ENCODE measurements around the gene PROK1.

PROK1 gene

DNA sequence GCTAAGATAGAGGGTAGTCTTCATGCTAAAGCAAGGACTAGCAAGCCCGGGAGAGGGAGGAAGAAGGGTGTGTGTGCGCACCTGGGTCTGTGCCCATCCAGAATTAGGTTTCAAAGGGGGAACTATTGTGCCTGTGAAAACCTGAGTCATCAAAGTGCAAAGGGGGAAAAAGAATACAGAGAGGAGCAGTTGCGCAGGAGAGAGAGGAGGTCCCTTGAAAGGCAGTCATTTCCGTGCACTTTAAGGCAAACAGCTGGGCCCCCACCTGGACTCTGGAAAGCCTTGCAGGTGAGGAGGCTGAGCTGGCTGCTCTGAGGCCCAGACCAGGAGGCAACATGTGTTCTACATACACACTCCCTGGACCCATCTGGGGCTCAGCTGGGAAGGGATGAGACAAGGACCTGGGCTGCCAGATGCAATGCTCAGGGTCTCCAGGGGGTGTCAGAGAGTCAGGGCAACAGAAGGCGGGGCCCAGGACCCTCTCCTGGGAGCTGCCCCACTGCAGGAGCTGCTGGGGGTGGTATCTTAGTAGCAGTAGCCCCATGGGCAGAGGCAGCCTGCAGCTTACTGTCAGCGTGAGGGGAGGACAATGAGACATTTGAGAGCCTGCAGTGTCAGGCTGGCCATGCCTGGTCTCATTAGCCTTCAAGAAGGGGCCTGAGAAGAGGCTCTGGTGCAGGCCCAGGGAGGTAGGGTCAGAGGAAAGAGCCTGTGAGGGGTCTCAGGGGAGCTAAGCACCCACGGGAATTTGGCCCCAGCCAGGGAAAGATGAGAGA lies 14.3 kb downstream of the PROK1 start:
- no peak for DNase-seq (ENCODE audit: low read depth)

DNA sequence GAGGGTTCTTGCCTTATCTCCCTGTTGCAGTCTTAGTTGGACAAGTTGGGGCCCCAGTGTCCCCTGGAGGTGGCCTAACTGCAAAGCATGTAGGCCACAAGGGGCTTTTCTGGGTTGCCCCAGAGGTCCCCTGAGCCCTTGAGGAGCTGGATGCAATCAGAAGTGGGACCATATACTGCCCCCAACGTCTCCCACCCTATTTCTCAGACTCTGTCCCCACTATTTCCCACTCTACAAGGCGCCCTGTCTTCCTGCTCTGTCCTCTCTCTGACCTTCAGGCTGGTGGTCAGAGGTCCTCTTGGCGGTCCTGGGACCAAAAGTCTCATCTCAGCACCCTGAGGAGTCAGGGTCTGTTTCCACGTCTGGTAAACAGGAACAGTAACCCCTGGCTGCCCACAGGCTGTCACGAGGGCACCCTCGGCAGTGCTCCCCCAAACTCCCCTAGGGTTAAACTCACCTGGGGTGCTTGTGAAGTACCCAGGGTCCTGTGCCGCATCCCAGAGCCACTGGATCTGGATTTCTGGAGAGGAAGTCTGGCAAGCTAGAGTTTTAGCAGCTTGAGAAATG lies 14.9 kb downstream of the PROK1 start:
- DNase-seq (ENCODE audit: low read depth), result no peak

DNA sequence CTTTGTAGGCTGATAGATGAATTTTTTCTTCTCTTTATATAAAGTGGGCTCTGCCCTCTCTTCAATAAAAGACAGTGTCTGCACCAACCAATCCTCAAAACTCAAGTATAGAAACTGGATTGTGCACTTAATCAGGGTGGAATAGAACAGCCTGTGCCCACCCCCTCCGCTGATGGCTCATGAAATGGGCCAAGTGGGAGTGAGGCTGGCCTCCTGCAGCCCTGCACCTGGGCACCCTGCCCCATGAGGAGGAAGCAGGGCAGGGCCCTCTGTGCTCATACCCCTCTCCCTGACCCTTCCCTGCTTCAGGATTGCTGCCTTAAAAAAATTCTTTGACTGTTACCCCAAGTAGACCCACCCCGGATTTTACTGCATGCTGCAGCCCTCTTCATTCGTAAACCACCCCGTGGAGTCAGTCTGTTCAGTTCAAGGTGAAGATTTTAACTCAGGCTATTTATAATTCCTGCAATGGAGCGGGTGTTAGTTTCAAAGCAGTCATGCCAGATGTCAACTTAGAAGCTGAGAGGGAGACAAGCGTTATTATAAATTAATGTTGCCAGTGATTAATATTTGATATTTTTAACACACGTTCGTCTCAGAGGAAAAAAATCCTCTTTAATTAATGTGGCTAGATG lies 15.8 kb downstream of the PROK1 start:
- DNase-seq (ENCODE audit: low read depth), result no peak

DNA sequence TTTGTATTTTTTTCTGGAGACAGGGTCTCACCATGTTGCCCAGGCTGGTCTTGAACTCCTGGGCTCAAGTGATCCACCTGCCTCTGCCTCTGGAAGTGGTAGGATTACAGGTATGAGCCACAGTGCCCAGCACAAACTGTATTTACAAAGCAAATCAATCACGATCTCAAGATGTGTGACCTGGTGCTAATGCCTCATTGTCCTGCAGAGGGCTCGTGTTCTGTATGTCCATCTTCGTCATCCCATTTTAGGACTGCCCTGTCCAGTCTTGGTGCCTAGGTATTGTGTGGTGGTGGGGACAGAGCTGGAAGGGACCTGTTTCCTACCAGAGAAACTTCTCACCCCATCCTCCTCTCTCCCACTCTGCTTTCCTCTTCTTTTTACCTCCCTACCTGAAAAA lies 20.2 kb downstream of the PROK1 start:
- DNase-seq (ENCODE audit: low read depth), result no peak

DNA sequence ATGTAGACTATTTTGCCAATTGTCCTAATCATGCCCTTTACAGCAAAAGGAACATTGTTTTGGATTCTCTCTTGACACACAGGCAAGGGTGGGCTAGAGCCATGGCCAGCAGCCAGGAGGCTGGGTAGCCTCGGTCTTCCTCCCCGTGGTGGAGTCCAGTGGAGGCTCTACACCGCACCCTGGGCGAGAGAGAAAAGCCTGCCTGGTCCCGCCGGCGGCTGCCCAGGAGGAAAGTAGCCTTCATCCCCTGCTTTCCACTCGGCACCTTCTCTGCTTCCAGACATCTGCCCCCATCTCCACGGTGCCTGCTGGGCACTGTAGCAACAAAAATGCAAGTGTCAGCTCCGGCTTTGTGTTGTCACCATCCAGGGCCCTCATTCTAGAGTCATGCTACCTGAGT lies 21.6 kb downstream of the PROK1 start:
- no peak for DNase-seq (ENCODE audit: low read depth)

DNA sequence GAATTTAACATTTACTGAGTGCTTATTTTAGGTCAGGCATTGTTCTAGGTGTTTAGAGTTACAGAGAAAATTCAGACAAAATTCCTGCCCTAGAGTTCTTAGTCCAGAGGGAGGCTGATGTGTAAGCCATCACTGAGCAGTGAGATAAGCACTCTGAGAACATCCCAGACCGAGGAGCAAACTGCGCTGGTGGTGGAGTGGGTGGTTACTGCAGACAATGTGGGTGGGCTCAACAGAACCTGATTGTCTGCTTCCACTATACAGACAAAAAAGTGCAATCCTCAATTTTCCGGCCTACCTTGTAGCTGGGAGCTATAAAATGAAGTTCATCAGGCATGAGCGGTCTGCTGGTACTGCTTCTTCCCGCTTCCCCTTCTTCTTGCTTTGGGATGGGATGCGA lies 23.5 kb downstream of the PROK1 start:
- no peak for DNase-seq (ENCODE audit: low read depth)

DNA sequence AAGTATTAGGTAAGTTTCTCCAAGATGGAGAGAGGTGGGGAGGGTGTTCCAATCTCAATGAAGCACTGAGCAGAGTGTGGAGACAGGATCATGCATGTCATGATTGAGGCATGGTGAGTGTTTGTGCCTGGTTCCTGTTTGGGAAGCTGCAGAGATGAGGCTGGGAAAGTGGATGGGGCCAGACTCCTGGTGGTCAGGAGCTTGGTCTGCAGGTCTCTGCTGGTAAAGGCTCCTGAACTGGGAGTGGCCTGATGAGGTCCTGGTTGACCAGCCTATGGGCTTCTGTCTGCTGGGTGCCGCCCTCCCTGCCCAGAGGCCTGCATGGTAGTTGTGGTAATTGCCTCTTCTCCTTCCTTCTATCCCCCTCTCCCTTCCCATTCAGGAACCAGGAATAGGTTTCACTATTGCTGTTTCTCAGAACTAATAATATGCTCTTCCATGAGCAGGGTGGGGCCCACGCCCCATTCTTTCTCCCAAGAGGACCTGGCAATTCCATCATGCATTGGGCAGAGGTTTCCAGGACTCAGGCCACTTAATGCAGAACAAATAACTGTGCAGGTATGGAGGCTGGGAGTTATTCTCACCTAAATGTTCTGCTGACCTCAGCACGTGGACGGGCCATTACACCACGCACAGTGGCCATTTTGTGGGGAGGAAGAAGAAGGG lies 24.5 kb downstream of the PROK1 start:
- no peak for DNase-seq (ENCODE audit: low read depth)

DNA sequence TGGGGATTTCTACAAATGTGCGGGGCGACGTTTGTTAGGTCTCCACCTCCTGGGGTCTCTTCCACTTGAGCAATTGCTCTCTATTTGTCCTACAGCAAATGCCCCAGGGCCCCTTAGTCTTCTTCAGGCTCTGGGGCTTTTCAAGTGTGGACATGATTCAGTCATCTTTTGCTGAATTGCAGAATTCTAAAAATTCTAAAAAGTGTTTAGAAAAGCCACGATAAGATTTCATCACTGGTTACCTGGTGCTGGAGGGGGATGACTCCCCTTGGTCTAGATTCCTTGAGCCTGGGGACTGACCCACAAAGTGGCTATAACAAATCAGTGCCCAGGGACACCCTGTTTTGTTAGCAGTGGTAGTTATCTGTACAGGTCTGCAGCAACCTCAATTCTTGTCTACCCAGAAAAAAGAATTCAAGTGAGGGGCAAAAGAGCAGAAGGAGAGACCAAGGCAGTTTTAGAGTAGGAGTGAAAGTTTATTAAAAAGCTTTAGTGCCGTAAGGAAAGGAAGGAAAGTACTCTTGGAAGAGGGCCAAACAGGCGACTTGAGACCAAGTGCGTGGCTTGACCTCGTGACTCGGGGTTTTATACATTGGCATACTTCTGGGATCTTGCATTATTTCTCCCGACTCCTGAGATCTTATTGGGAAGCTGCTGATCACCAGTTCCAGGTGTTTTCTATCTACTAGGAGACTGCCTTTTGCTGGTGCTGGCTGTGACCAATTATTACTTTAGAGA lies 25.2 kb downstream of the PROK1 start:
- DNase-seq (ENCODE audit: low read depth), result no peak

DNA sequence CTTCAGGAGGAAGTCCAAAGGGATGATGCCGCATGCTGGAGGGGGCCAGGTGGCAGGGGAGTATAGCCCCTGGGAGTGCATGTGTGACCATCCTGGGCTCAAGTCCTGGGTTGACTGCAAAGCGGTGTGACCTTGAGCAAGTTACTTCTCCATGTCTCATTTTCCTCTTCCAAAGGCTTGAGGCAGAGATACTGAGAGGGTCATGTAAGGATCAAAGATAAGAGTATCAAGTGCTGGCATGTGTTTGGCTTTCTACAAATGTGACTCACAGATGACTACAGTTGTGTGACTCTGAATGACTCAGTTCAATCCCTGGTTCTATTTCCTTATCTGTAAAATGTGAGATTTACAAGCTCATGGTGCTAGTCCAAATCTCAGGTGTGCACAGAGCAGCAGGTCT lies 26.1 kb downstream of the PROK1 start:
- no peak for DNase-seq (ENCODE audit: low read depth)

DNA sequence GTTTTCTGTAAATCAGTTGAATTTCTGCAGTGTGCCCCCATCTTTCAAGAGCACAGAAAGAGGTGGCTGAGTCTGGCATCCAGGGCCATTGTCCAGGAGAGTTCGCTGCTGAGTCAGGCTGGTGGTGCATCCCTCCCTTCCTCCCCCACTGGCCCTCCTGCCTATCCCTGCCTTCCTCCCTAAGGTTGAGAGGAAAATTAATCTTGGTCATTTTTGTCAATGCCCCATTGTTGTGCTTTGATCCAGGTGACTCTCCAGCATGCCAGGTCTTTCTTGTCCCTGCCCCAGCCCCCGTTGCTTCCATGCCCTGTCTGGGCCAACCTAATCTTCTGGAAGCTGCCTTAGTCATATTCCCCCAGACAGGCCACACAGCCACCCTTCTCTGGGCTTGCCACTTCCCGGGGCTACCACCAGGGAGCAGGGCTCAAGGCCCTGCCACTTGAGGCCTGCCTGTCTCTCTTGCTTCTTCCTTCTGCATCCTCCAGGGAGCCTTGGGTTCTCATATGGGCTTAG lies 26.6 kb downstream of the PROK1 start:
- no peak for DNase-seq (ENCODE audit: low read depth)

DNA sequence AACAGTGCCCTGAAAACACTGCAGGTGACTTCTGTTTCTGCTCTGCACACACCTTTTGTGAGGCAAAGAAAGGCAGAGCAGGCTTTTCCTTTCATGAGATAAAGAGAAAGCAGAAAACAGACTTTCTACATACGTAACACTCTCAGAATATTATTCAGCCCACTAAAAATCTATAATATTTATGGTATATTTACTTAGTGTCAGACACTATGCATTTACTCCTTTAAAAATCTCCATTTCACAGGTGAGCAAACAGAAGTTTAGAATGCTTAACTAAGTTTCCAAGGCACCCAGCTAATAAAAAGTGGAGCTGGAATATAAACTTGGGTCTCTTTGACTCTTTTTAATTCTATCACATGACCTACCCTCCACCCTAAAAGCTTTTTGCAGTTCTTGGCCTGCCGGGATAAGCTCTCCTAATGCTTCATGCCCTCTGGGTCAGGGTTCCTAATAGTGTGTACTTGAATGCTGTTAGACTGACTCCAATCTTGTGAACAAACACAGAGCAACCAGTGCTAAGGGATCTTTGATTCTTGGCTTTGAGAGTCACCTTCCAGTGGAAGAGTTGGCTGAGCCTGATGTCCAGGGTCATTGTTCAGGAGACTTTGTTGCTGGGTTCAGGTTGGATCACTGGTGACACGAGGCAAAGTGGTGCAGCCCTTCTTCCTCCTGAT lies 27.2 kb downstream of the PROK1 start:
- DNase-seq (ENCODE audit: low read depth), result no peak

DNA sequence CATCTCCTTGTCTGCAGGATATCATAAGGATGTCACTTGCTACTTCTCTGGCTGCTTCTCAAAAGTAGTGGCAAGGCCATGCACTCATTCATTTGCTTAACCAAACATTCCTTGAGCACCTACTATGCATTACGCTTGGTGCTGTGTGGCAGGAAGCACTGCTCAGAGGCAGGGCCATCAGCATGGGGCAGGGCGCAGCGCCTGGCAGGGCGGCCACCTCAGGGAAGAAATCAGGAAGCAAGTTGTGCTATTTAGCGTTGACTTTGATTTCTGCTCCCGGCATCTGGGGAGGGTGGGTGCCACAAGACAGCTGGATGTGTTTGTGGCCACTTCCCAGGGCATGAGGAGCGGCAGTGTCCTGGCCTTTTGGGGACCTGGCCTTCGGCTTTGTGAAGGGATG lies 27.9 kb downstream of the PROK1 start:
- DNase-seq (ENCODE audit: low read depth), result no peak

DNA sequence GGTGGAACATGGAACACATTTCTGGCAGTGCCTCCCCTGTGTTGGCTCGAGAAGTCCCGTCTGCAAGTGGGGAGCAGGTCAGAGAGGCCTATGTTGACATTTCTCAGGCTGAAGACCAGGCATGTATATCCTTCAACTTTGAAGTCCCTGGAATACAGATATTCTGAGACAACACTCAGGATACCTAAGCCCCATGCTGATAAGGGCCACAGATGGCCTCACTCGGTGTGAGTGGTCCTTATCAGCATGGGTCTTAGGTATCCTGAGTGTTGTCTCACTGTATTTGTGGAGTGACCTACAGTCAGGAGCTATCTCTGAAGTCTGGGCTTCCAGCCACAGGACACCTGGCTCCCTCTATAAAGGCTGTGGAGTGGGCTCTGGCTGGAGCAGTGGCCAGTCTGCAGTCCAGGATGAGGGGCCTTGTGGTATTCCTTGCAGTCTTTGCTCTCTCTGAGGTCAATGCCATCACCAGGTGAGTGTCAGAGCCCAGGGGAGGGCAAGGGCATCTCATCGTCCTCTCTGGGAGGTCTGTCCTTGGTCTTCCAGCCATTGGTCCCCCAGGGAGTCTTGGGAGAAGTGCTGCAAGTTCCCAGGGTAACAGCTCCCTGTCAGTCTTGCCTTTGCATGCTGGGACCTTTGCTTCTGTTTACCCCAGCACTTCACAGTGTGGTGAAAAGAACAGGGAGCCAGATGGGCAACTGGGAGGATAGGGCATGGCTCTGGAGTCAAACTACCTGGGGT lies 29.6 kb downstream of the PROK1 start:
- no peak for DNase-seq (ENCODE audit: low read depth)

DNA sequence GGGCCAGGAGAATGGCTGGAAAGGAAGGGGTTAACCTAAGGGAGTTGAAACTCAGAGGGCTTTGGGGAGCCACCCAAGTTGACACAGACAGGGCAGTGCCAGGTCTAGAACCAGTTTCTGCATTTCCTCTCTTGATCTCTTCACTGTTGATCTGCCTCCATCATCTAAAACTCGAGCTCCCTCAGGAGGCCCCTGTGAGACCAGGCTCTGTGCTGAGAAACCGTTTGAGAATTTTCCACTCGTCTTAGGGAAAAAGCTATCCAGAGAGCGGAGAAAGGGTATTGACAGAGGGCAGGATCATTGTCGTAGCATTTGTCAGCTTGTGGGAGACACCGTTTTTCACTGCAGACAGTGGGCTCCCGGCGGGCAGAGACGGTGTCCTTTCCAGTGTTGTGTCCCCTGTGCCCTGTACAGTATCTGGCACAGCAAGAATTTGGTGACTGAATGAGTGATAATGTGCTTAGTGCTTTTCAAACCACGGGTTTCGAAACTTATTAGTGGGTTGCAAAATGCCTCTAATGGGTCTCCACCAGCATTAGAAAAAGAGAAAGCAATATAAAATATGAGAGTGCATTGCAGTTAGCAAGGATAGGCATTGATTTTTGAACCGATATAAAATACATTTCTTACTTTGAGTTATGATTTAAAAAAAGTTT lies 31.1 kb downstream of the PROK1 start:
- no peak for DNase-seq (ENCODE audit: low read depth)

DNA sequence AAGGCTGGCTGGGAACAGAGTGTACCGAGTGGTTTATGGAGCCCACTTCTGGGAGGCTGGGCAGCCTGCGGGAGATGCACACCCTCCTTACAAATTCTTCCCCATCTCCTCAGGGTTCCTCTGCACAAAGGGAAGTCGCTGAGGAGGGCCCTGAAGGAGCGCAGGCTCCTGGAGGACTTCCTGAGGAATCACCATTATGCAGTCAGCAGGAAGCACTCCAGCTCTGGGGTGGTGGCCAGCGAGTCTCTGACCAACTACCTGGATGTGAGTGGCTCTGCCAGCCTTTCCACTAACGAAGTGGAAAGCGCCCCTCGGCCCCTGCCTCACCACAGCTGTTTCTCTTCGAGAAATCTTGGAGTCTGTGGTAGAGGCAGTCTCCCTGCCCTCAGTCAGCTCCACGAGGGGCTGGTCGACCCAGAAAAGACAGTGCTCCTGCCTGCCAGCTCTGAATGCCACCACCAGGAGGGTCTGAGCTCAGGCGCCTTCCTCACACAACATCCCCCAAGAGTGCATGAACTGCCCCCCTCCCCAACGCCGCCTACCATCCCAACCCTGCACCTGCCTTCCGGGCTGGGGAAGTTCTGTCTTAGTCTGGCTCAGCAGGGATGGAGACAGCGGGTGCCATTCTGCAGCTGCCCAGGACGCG lies 31.8 kb downstream of the PROK1 start:
- no peak for DNase-seq (ENCODE audit: low read depth)

DNA sequence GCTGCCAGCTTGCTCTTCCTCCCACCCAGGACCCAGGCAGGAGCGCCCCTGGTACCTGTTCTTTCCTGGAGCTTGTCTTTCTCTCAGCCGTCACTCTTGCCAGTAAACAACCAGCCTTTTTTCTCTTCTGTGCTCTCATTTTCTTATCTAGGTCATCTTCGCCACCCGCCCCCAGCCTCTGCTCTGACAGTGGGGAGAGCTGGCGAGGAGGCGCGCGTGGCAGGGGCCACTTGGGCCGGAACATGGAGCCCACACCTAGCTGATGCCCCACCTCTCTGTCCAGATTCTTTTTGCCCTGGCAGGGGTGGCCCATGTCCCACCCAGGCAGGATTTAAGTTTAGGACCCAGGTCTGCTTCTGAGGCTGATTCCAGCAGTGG lies 32.3 kb downstream of the PROK1 start:
- DNase-seq (ENCODE audit: low read depth), result no peak

DNA sequence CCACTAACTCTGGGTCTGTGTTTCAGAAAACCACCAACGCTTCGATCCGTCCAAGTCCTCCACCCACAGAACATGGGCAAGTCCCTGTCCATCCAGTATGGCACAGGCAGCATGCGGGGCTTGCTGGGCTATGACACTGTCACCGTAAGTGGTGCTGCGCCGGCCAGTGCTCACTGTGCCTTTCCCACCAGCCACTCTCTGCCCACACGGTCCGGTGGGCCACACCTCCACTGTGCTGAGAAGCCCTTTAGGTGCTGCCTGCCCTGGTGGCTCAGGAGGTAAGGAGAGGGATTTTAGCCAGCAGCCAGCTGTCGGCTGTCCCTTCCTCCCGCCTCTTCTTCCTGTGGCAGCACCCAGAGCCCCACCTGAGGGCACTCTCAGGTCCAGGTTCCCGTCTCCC lies 33.9 kb downstream of the PROK1 start:
- no peak for DNase-seq (ENCODE audit: low read depth)

DNA sequence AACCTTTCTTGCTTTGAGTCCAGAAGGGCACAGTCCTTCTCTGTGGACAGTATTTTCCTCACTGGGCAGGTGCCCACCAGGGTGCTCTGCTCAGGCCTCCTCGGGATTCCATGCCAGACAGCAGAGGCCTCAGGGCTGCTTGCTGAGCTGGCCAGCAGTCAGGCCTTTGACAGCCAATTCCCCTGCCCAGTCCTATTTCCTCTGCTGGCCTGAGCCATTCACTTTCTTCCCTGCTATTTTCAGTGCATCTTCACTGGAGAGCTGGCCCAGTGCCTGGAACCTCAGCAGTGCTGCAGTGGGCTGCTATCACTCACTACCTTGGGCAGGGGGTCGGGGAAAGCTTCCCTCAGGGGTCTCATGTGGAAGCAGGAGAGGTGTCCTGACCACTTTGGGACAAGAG lies 34.8 kb downstream of the PROK1 start:
- DNase-seq (ENCODE audit: low read depth), result no peak

DNA sequence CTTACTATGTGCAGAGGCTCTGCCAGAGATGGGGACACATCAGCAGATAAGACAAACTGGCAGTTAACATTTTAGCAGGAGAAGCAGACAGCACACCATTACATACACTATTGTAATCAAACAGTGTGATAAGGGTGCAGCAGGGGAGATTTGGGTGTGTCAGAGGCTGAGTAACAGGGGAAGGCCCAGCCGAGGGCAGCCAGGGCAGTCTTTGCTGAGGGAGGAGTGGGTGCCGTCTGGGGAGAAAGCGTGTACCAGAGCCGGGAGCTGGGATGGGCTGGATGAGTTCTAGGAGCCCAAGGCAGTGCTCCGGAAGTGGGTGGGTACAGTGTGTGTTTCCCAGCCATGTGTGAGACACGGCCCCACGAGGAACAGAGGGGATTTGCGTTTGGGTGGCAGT lies 36.8 kb downstream of the PROK1 start:
- no peak for DNase-seq (ENCODE audit: low read depth)

DNA sequence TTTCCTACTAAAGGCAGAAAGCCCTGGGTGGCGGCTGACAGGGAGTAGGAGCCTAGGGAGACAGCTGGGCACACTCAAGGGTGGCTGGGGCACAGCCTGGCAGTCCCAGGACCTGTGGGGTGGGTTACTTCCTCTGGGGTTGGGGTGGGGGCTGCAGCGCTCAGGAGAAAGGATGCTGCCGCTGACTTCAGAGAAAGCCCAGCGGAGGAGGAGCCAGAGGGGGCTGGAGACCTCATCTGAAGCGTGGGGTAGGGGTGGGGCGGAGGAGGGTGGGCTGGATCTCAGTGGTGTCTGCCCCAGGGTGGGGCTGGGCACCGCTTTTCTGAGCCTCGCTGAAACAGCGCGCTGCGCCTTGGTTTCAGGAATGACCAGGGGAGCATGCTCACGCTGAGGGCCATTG lies 37.2 kb downstream of the PROK1 start:
- no peak for DNase-seq (ENCODE audit: low read depth)

All from fibroblast of gingiva (primary cell).